Left lung (tissue), 10 donors: ENCODE data around the gene VPS9D1. TPM values are rescaled to one million over a fixed set of nuclear protein-coding genes. Genes with fewer than 3 reads are reported as not detected.

ENCODE experiments used
- ATAC-seq: fragments of 200-7000 bp; cut with Tn5 transposase; one replicate; pipeline ENCODE4 v1.9.1; 2020; ENCODE audit warnings: moderate library complexity
- DNase-seq, 4 donors: peaks; one replicate each; pipeline ENCODE4 v3.0.0-alpha.2; 2013 to 2020
- H3K27ac ChIP-seq, 2 donors: fragments of 200-600 bp; sonication (generic) in 1 of 2; one replicate each; pipeline versions ENCODE4 v1.5.0 to v1.8.0; 2020 to 2021
- H3K27me3 ChIP-seq, 2 donors: fragments of 200-600 bp; sonication (generic) in 1 of 2; one replicate each; pipeline versions ENCODE4 v1.5.0 to v1.8.0; 2020 to 2021
- H3K36me3 ChIP-seq, 2 donors: fragments of 200-600 bp; sonication (generic) in 1 of 2; one replicate each; pipeline versions ENCODE4 v1.5.0 to v1.8.0; 2020 to 2021
- H3K4me1 ChIP-seq, 2 donors: fragments of 200-600 bp; one replicate each; pipeline ENCODE4 v1.8.0; 2021
- H3K4me3 ChIP-seq, 2 donors: fragments of 200-600 bp; sonication (generic) in 1 of 2; one replicate each; pipeline versions ENCODE4 v1.5.0 to v1.8.0; 2020 to 2021; ENCODE audit warnings: mild to moderate bottlenecking in 1 of 2
- H3K9me3 ChIP-seq, 2 donors: fragments of 200-600 bp; sonication (generic) in 1 of 2; one replicate each; pipeline versions ENCODE4 v1.5.0 to v1.8.0; 2020 to 2021
- CTCF ChIP-seq, 2 donors: fragments of 200-600 bp; sonication (generic) in 1 of 2; IDR thresholded peaks; one replicate each; pipeline versions ENCODE4 v1.5.0 to v1.8.0; 2021; ENCODE audit warnings: antibody characterized with exemption in 2 of 2
- intact Hi-C, 2 donors: fragments of 100-400 bp; cut with DNase I; formaldehyde crosslinking; loops; one replicate each; pipeline versions ENCODE4 v1.11.2 to v1.14.2; 2022
- polyA plus RNA-seq, 6 donors: library from polyadenylated mRNA; unstranded; fragments of 120-200 nt; gene quantifications; one replicate each; pipeline ENCODE4 v1.2.1, GENCODE V29; 2013; ENCODE audit not compliant: insufficient read length in 6 of 6
- total RNA-seq, 2 donors: library from RNA; stranded (reverse); fragmentation: NEBNext Ultra II Directional; extraction: Animal tissue kit (Norgen Biotek cat#: 25700); gene quantifications; one replicate each; pipeline ENCODE4 v1.2.1, GENCODE V29; 2021
- donor health status: DM: no; HTN: yes; CAD: no.
- donor health status: DM: no; HTN: no; CAD: no.

Gene VPS9D1
- total and polyA plus RNA-seq, 8 donors, result 9.0 to 19.0 (median 12.3) TPM

GRCh38 chr16:89709716-89710432, 10.8 kb downstream of the VPS9D1 start:
- no peak for TF ChIP-seq CTCF (IDR thresholded peaks at IDR 0.05)
- peaks cover 0 to 16% of the 10 kb centered on the region in 2 donors for H3K27me3 ChIP-seq
- no peak overlapping the region for H3K27ac ChIP-seq
- ATAC-seq, result no peak
- no peak for DNase-seq
- peaks cover 0 to 40% of the 10 kb centered on the region in 2 donors for H3K36me3 ChIP-seq
- H3K9me3 ChIP-seq, result no peaks in the 10 kb centered on the region
- no peak overlapping the region for H3K4me3 ChIP-seq
- intact Hi-C loops, result loop anchor here (5.0 kb wide), 2 partner anchors 82 to 152 kb away; no protein-coding TSS in a partner anchor
- peaks cover 9 to 18% of the 10 kb centered on the region in 2 donors for H3K4me1 ChIP-seq

GRCh38 chr16:89709166-89709565, 11.5 kb downstream of the VPS9D1 start:
- no peak for DNase-seq
- intact Hi-C loops, result loop anchor here in 1 of 2 donors (5.0 kb wide), 1 partner anchor 83 kb away; no protein-coding TSS in a partner anchor
- no peak for TF ChIP-seq CTCF (IDR thresholded peaks at IDR 0.05)
- H3K27ac ChIP-seq, result no peak overlapping the region
- H3K4me3 ChIP-seq, result no peak overlapping the region
- no peaks in the 10 kb centered on the region for H3K9me3 ChIP-seq
- peaks cover 9 to 18% of the 10 kb centered on the region in 2 donors for H3K4me1 ChIP-seq
- no peak for ATAC-seq
- peaks cover 0 to 16% of the 10 kb centered on the region in 2 donors for H3K27me3 ChIP-seq
- H3K36me3 ChIP-seq, result peaks cover 0 to 40% of the 10 kb centered on the region in 2 donors

- ATAC-seq, result no peak
- TF ChIP-seq CTCF (IDR thresholded peaks at IDR 0.05), result no peak
- Histone ChIP-seq H3K36me3 (peaks cover 0 to 40% of the 10 kb centered on the region in 2 donors), H3K27ac (no peak overlapping the region), H3K4me3 (no peak overlapping the region), H3K27me3 (peaks cover 0 to 16% of the 10 kb centered on the region in 2 donors), H3K4me1 (peaks cover 9 to 18% of the 10 kb centered on the region in 2 donors), H3K9me3 (no peaks in the 10 kb centered on the region)
- intact Hi-C loops, result loop anchor here in 1 of 2 donors (5.0 kb wide), 1 partner anchor 84 kb away; no protein-coding TSS in a partner anchor
- no peak for DNase-seq
Observed at GRCh38 chr16:89708481-89708931, 12.2 kb downstream of the VPS9D1 start.

- no peak for TF ChIP-seq CTCF (IDR thresholded peaks at IDR 0.05)
- ATAC-seq, result no peak
- Histone ChIP-seq H3K36me3 (peaks cover 0 to 40% of the 10 kb centered on the region in 2 donors), H3K4me1 (peaks cover 9 to 18% of the 10 kb centered on the region in 2 donors), H3K4me3 (no peak overlapping the region), H3K27me3 (peaks cover 0 to 11% of the 10 kb centered on the region in 2 donors), H3K27ac (no peak overlapping the region), H3K9me3 (no peaks in the 10 kb centered on the region)
- DNase-seq, result no peak
- intact Hi-C loops, result loop anchor here in 1 of 2 donors (5.0 kb wide), 1 partner anchor 85 kb away; no protein-coding TSS in a partner anchor
Observed at GRCh38 chr16:89707695-89708094, 13.0 kb downstream of the VPS9D1 start.
